ENCODE results near the gene SMAD9. TPM values are rescaled to one million over a fixed set of nuclear protein-coding genes. Genes with fewer than 3 reads are reported as not detected.
A peak's percentile ranks its signal among the peaks of the same experiment; 100 is the strongest.

The SMAD9 gene
- total RNA-seq, 2 donors from 2014 or later: 0.42 TPM; not detected in 1

- Mint-ChIP-seq H3K36me3 (ENCODE audit: low read depth) (no peaks in the 10 kb centered on the region), H3K9me3 (no peaks in the 10 kb centered on the region), H3K4me3 (peak overlapping the region; percentile 30), H3K27me3 (peaks cover 53% of the 10 kb centered on the region), H3K4me1 (no peaks in the 10 kb centered on the region), H3K27ac (no peak overlapping the region)
- ATAC-seq (replicated peaks): no peak
These were observed 1.5 kb downstream of the SMAD9 start for GRCh38 chr13:36918246-36919131.

- Mint-ChIP-seq H3K4me3 (no peak overlapping the region), H3K4me1 (no peaks in the 10 kb centered on the region), H3K27ac (no peak overlapping the region), H3K27me3 (peaks cover 53% of the 10 kb centered on the region), H3K9me3 (no peaks in the 10 kb centered on the region), H3K36me3 (ENCODE audit: low read depth) (no peaks in the 10 kb centered on the region)
- no peak for ATAC-seq (replicated peaks)
These were observed 2.7 kb downstream of the SMAD9 start for GRCh38 chr13:36917311-36917710.

GRCh38 chr13:36915896-36916640, 4.0 kb downstream of the SMAD9 start:
- peaks cover 51% of the 10 kb centered on the region for H3K27me3 Mint-ChIP-seq
- H3K9me3 Mint-ChIP-seq: no peaks in the 10 kb centered on the region
- no peak overlapping the region for H3K27ac Mint-ChIP-seq
- no peaks in the 10 kb centered on the region for H3K36me3 Mint-ChIP-seq (ENCODE audit: low read depth)
- no peak for ATAC-seq (replicated peaks)
- H3K4me1 Mint-ChIP-seq: no peaks in the 10 kb centered on the region
- no peak overlapping the region for H3K4me3 Mint-ChIP-seq

- Mint-ChIP-seq H3K27me3 (peaks cover 54% of the 10 kb centered on the region), H3K27ac (no peak overlapping the region)
These were observed 4.9 kb downstream of the SMAD9 start for GRCh38 chr13:36915106-36915505.

GRCh38 chr13:36914648-36915047, 5.4 kb downstream of the SMAD9 start:
- Mint-ChIP-seq H3K27me3 (peaks cover 54% of the 10 kb centered on the region), H3K36me3 (ENCODE audit: low read depth) (no peaks in the 10 kb centered on the region), H3K4me1 (no peaks in the 10 kb centered on the region), H3K27ac (no peak overlapping the region), H3K4me3 (no peak overlapping the region), H3K9me3 (no peaks in the 10 kb centered on the region)
- no peak for ATAC-seq (replicated peaks)

More at GRCh38 chr13:36915106-36915505, 4.9 kb downstream of the SMAD9 start:
- Mint-ChIP-seq H3K9me3 (no peaks in the 10 kb centered on the region), H3K4me1 (no peaks in the 10 kb centered on the region), H3K36me3 (ENCODE audit: low read depth) (no peaks in the 10 kb centered on the region), H3K4me3 (no peak overlapping the region)
- ATAC-seq (replicated peaks): no peak

GRCh38 chr13:36913463-36913862, 6.6 kb downstream of the SMAD9 start:
- Mint-ChIP-seq H3K27ac (no peak overlapping the region), H3K9me3 (no peaks in the 10 kb centered on the region), H3K4me3 (no peak overlapping the region), H3K4me1 (no peaks in the 10 kb centered on the region), H3K36me3 (ENCODE audit: low read depth) (no peaks in the 10 kb centered on the region), H3K27me3 (peaks cover 46% of the 10 kb centered on the region)
- ATAC-seq (replicated peaks): no peak

- no peak overlapping the region for H3K4me3 Mint-ChIP-seq
- H3K9me3 Mint-ChIP-seq: no peaks in the 10 kb centered on the region
- H3K36me3 Mint-ChIP-seq (ENCODE audit: low read depth): no peaks in the 10 kb centered on the region
- ATAC-seq (replicated peaks): no peak
- no peaks in the 10 kb centered on the region for H3K4me1 Mint-ChIP-seq
- H3K27ac Mint-ChIP-seq: no peak overlapping the region
- peaks cover 42% of the 10 kb centered on the region for H3K27me3 Mint-ChIP-seq
These were observed 7.1 kb downstream of the SMAD9 start for GRCh38 chr13:36912973-36913372.

- Mint-ChIP-seq H3K4me3 (no peak overlapping the region), H3K27ac (no peak overlapping the region), H3K27me3 (peaks cover 37% of the 10 kb centered on the region), H3K4me1 (no peaks in the 10 kb centered on the region), H3K36me3 (ENCODE audit: low read depth) (no peaks in the 10 kb centered on the region), H3K9me3 (no peaks in the 10 kb centered on the region)
- ATAC-seq (replicated peaks): no peak
These were observed 7.7 kb downstream of the SMAD9 start for GRCh38 chr13:36912369-36912768.

- no peaks in the 10 kb centered on the region for H3K9me3 Mint-ChIP-seq
- no peak overlapping the region for H3K27ac Mint-ChIP-seq
- no peaks in the 10 kb centered on the region for H3K4me1 Mint-ChIP-seq
- no peaks in the 10 kb centered on the region for H3K36me3 Mint-ChIP-seq (ENCODE audit: low read depth)
- peaks cover 28% of the 10 kb centered on the region for H3K27me3 Mint-ChIP-seq
- no peak for ATAC-seq (replicated peaks)
- H3K4me3 Mint-ChIP-seq: no peak overlapping the region
These were observed 9.5 kb downstream of the SMAD9 start for GRCh38 chr13:36910545-36910944.

- ATAC-seq (replicated peaks): no peak
- H3K4me3 Mint-ChIP-seq: no peak overlapping the region
- no peak overlapping the region for H3K27ac Mint-ChIP-seq
These were observed 12.2 kb downstream of the SMAD9 start for GRCh38 chr13:36907821-36908220.

GRCh38 chr13:36907266-36907665, 12.8 kb downstream of the SMAD9 start:
- Mint-ChIP-seq H3K27me3 (peaks cover 29% of the 10 kb centered on the region), H3K4me3 (no peak overlapping the region), H3K9me3 (no peaks in the 10 kb centered on the region), H3K27ac (no peak overlapping the region), H3K36me3 (ENCODE audit: low read depth) (no peaks in the 10 kb centered on the region), H3K4me1 (no peaks in the 10 kb centered on the region)
- no peak for ATAC-seq (replicated peaks)

More at GRCh38 chr13:36907821-36908220, 12.2 kb downstream of the SMAD9 start:
- no peaks in the 10 kb centered on the region for H3K4me1 Mint-ChIP-seq
- no peaks in the 10 kb centered on the region for H3K36me3 Mint-ChIP-seq (ENCODE audit: low read depth)
- no peaks in the 10 kb centered on the region for H3K9me3 Mint-ChIP-seq
- peaks cover 27% of the 10 kb centered on the region for H3K27me3 Mint-ChIP-seq

- H3K4me3 Mint-ChIP-seq: no peak overlapping the region
- H3K27ac Mint-ChIP-seq: no peak overlapping the region
- no peaks in the 10 kb centered on the region for H3K36me3 Mint-ChIP-seq (ENCODE audit: low read depth)
- no peak for ATAC-seq (replicated peaks)
- H3K9me3 Mint-ChIP-seq: no peaks in the 10 kb centered on the region
- no peaks in the 10 kb centered on the region for H3K4me1 Mint-ChIP-seq
- peaks cover 30% of the 10 kb centered on the region for H3K27me3 Mint-ChIP-seq
These were observed 14.1 kb downstream of the SMAD9 start for GRCh38 chr13:36905944-36906343.

GRCh38 chr13:36903925-36904595, 16.0 kb downstream of the SMAD9 start:
- ATAC-seq (replicated peaks): no peak

GRCh38 chr13:36897054-36897616, 22.9 kb downstream of the SMAD9 start:
- Mint-ChIP-seq H3K4me1 (no peaks in the 10 kb centered on the region), H3K36me3 (ENCODE audit: low read depth) (no peaks in the 10 kb centered on the region), H3K4me3 (no peak overlapping the region), H3K27me3 (peaks cover 35% of the 10 kb centered on the region), H3K27ac (no peak overlapping the region), H3K9me3 (no peaks in the 10 kb centered on the region)
- ATAC-seq (replicated peaks): no peak

More at GRCh38 chr13:36903925-36904595, 16.0 kb downstream of the SMAD9 start:
- H3K36me3 Mint-ChIP-seq (ENCODE audit: low read depth): no peaks in the 10 kb centered on the region
- peaks cover 35% of the 10 kb centered on the region for H3K27me3 Mint-ChIP-seq
- H3K4me3 Mint-ChIP-seq: no peak overlapping the region
- H3K9me3 Mint-ChIP-seq: no peaks in the 10 kb centered on the region
- H3K27ac Mint-ChIP-seq: no peak overlapping the region
- no peaks in the 10 kb centered on the region for H3K4me1 Mint-ChIP-seq

All from activated T-helper 17 cell treated with anti-CD3 and anti-CD28 coated beads, Interleukin-2, amount 50 U/mL, for 72 hours (primary cell).